GM12873 (cell line): ENCODE results near the gene APOA1.

Experiments used
- CTCF ChIP-seq: IDR thresholded peaks from 2 replicates; pipeline ENCODE4 v1.5.1; 2012; ENCODE audit warnings: low read depth, mild to moderate bottlenecking, moderate library complexity, low read length, control low read depth; ENCODE audit not compliant: insufficient read depth; ENCODE audit errors: missing control alignments

Gene APOA1

GRCh38 chr11:116867619-116868018 lies 30.2 kb upstream of the APOA1 start:
- no peak for TF ChIP-seq CTCF

DNA sequence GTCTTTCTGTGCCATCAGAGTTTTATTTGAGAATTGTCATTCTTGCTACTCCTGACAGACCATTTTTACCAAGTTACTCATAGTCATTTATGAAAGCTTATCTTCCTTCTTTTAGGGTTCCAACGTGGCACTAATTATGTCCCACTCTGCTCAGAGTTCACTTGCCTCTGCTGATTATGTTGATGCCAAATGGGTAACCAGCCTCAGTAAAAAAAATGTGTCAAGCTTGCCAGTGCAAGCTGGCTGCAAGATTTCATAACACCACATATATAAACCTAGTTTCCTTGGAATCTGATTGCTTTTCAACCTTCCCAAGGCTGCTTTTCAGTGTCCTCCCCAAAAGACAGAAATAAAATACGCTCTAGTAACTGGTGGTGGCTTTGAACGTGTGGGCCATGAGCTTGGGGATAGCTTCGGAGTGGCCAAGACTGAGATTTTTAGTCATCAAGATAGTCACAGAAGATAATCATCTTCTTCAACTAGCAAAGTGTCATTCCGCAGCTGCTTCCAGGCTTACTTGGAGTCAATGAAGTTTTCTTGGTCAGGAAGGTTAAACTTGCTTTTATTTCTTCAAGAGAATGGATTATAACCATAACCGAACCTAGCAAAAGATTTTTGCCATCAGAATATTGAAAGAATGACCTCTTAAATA lies 29.5 kb upstream of the APOA1 start:
- TF ChIP-seq CTCF: no peak

GRCh38 chr11:116865696-116866095 lies 28.3 kb upstream of the APOA1 start:
- no peak for TF ChIP-seq CTCF

DNA sequence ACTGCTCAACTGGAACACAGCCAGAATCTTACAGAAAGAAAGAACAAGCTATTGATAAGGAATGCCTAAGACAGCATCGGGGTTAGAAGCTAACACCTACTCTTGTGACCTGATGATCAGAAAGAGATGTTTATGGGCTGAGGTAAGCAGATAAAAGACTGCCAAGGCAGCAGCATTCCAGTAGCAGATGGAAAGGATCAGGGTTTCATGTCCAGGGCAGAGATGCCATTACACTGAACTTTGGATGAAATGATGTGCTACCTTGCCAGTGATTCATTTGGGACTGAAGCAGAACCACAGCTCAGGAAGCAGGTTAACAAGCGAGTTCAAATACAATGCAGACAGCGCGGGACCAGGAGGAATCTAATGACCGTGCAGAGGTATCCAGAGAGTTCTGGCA lies 27.1 kb upstream of the APOA1 start:
- TF ChIP-seq CTCF: no peak

- no peak for TF ChIP-seq CTCF
Measured at GRCh38 chr11:116862951-116863350, 25.5 kb upstream of the APOA1 start.

- no peak for TF ChIP-seq CTCF
Measured at GRCh38 chr11:116862185-116862584, 24.8 kb upstream of the APOA1 start.

- no peak for TF ChIP-seq CTCF
Measured at GRCh38 chr11:116861539-116861938, 24.1 kb upstream of the APOA1 start.
